SKM-1 treated with dmso at 0.1 percent for 144 hours (cell line): ENCODE measurements around the gene CEP89.
"Not testable (repeated sequence)": the region's sequence is repeated elsewhere in the genome, so short reads cannot be mapped to it uniquely, and the experiment has no call there.

Experiments used
- DNase-seq: peaks from one replicate; lab custom pipeline; 2025; ENCODE audit not compliant: unreplicated experiment; lab: John Stamatoyannopoulos, UW

Gene CEP89

GRCh38 chr19:32971715-32972540 is at the start of gene CEP89, which contains the start of gene FAAP24:
Gene CEP89, minus strand, starts transcription at chr19:32971958. Its CDS starts 84 bp downstream, at chr19:32971874.
Gene FAAP24, plus strand, starts transcription at chr19:32972242. Its CDS starts 955 bp downstream, at chr19:32973197.
- DNase-seq, result peak; percentile 98

GRCh38 chr19:33010891-33011290 is 39.1 kb upstream of the CEP89 start:
- not testable (repeated sequence) for DNase-seq

- DNase-seq, result no peak
Observed at GRCh38 chr19:33008738-33009137, 37.0 kb upstream of the CEP89 start.

- no peak for DNase-seq
Observed at GRCh38 chr19:33005440-33005839, 33.7 kb upstream of the CEP89 start.

- not testable (repeated sequence) for DNase-seq
Observed at GRCh38 chr19:33003424-33004024, 31.8 kb upstream of the CEP89 start.

GRCh38 chr19:33002126-33002865 is 30.5 kb upstream of the CEP89 start:
- DNase-seq, result not testable (repeated sequence)

- no peak for DNase-seq
Observed at GRCh38 chr19:33000910-33001309, 29.2 kb upstream of the CEP89 start.

GRCh38 chr19:33000510-33000909 is 28.8 kb upstream of the CEP89 start:
- DNase-seq, result no peak

GRCh38 chr19:32998722-32999121 is 27.0 kb upstream of the CEP89 start:
- no peak for DNase-seq

GRCh38 chr19:32997716-32998355 is 26.1 kb upstream of the CEP89 start:
- DNase-seq, result no peak

GRCh38 chr19:32997061-32997464 is 25.3 kb upstream of the CEP89 start:
- DNase-seq, result not testable (repeated sequence)

GRCh38 chr19:32995966-32996365 is 24.2 kb upstream of the CEP89 start:
- DNase-seq, result not testable (repeated sequence)

GRCh38 chr19:32988724-32989123 is 17.0 kb upstream of the CEP89 start:
- DNase-seq, result no peak

GRCh38 chr19:32988254-32988653 is 16.5 kb upstream of the CEP89 start:
- not testable (repeated sequence) for DNase-seq

GRCh38 chr19:32982488-32982887 is 10.7 kb upstream of the CEP89 start:
- not testable (repeated sequence) for DNase-seq

GRCh38 chr19:32979807-32980206 is 8.0 kb upstream of the CEP89 start:
- DNase-seq, result not testable (repeated sequence)

- not testable (repeated sequence) for DNase-seq
Observed at GRCh38 chr19:32977813-32978212, 6.1 kb upstream of the CEP89 start.

GRCh38 chr19:32977280-32977679 is 5.5 kb upstream of the CEP89 start:
- DNase-seq, result peak; percentile 25

- peak; percentile 62 for DNase-seq
Observed at GRCh38 chr19:32976223-32976805, 4.6 kb upstream of the CEP89 start.

GRCh38 chr19:32971012-32971595 is 654 bp downstream of the CEP89 start:
- DNase-seq, result no peak
